B cell (primary cell): ENCODE data around the gene SH3TC1.

Experiments
- EZH2 ChIP-seq: IDR thresholded peaks from 2 replicates; pipeline ENCODE4 v1.6.1; 2012; ENCODE audit warnings: borderline replicate concordance, low read depth, mild to moderate bottlenecking, moderate library complexity, low read length; ENCODE audit not compliant: insufficient read depth, poor library complexity, severe bottlenecking
- TF ChIP-seq, protein P1 (sequence below): fragments of 200-600 bp; IDR thresholded peaks from one replicate; pipeline ENCODE4 v1.8.0; 2022; ENCODE audit warnings: antibody characterized with exemption, mild to moderate bottlenecking

DNA sequence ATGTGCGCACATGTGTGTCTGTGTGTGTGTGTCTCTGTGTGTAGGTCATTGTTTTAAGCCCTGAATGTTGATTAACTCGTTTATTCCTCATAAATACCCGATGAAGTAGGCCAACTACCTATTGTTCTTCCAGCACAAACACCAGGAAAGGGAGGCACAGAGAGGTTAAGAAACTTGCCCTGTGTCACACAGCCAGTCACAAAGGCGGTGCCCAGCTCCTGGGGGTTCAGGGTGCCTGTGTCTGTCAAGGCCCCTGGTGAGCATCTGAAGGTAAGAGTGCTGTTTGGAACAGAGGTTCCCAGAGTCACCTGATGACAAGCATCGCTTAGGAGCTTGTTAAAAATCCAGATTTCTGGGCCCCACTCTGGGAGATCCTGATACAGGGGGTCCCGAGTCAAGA, 18.0 kb upstream of the SH3TC1 start:
- TF ChIP-seq, protein P1, sequence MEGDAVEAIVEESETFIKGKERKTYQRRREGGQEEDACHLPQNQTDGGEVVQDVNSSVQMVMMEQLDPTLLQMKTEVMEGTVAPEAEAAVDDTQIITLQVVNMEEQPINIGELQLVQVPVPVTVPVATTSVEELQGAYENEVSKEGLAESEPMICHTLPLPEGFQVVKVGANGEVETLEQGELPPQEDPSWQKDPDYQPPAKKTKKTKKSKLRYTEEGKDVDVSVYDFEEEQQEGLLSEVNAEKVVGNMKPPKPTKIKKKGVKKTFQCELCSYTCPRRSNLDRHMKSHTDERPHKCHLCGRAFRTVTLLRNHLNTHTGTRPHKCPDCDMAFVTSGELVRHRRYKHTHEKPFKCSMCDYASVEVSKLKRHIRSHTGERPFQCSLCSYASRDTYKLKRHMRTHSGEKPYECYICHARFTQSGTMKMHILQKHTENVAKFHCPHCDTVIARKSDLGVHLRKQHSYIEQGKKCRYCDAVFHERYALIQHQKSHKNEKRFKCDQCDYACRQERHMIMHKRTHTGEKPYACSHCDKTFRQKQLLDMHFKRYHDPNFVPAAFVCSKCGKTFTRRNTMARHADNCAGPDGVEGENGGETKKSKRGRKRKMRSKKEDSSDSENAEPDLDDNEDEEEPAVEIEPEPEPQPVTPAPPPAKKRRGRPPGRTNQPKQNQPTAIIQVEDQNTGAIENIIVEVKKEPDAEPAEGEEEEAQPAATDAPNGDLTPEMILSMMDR, result no peak
- no peak for TF ChIP-seq EZH2
